ENCODE measurements around the gene GYPA. TPM values are rescaled to one million over a fixed set of nuclear protein-coding genes. Genes with fewer than 3 reads are reported as not detected.
"Not testable (repeated sequence)": the region's sequence is repeated elsewhere in the genome, so short reads cannot be mapped to it uniquely, and the experiment has no call there.

The GYPA gene
- total RNA-seq, 5 donors from 2014 or later (not counting 1 experiment from before 2014, with no cell fraction given) = not detected

DNA sequence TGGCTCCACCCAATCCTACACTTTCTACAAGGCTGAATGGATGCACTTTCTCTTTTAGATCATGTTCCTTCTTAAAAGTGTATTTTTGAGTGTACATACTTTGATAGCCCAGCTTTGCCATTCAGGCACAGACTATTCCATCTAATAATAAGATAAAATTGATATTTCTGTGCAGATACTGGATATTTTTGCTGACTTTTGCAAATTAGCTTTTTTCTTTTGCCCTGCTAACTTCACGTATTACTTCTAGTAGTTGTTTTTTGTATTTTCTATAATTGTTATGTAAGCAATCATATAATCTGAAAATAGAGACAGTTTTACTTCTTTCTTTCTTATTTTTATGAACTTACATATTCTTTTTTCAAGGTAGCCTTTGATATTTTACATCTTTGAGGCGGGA is 13.5 kb upstream of the GYPA start:
- Histone ChIP-seq H3K4me3 (ENCODE audit: control insufficient read depth in 1 of 2, extremely low read depth in 1 of 2, low read length in 1 of 2) (no peak overlapping the region), H3K4me1 (ENCODE audit: control insufficient read depth in 1 of 2, extremely low read depth in 1 of 2, insufficient read depth in 2 of 2, low read length in 2 of 2) (no peaks in the 10 kb centered on the region), H3K27ac (ENCODE audit: low read length) (no peak overlapping the region), H3K36me3 (ENCODE audit: control insufficient read depth in 2 of 2, extremely low read depth in 1 of 2, insufficient read depth in 1 of 2, low read length in 1 of 2) (no peaks in the 10 kb centered on the region), H3K9me3 (no peaks in the 10 kb centered on the region), H3K27me3 (replicated peaks in 1 of 2; ENCODE audit: control insufficient read depth in 2 of 2, extremely low read depth in 1 of 2, insufficient read depth in 2 of 2, low read length in 1 of 2) (no peaks in the 10 kb centered on the region)
- WGBS (ENCODE audit: insufficient coverage) = no CpG with 5 or more reads among the region's 2 CpGs
- ATAC-seq (replicated peaks in 1 of 4) (no peak), DNase-seq (no peak)
- H3K27ac Mint-ChIP-seq = no peak overlapping the region
- ChIA-PET POLR2A (no interaction called here), CTCF (no interaction called here)
- H3K9me3 Mint-ChIP-seq = peaks cover 0 to 20% (median 5%) of the 10 kb centered on the region in 3 donors
- H3K4me1 Mint-ChIP-seq = no peaks in the 10 kb centered on the region
- H3K36me3 Mint-ChIP-seq = no peaks in the 10 kb centered on the region
- peaks cover 0 to 2% of the 10 kb centered on the region in 2 donors for H3K27me3 Mint-ChIP-seq
- no peak overlapping the region for H3K4me3 Mint-ChIP-seq

DNA sequence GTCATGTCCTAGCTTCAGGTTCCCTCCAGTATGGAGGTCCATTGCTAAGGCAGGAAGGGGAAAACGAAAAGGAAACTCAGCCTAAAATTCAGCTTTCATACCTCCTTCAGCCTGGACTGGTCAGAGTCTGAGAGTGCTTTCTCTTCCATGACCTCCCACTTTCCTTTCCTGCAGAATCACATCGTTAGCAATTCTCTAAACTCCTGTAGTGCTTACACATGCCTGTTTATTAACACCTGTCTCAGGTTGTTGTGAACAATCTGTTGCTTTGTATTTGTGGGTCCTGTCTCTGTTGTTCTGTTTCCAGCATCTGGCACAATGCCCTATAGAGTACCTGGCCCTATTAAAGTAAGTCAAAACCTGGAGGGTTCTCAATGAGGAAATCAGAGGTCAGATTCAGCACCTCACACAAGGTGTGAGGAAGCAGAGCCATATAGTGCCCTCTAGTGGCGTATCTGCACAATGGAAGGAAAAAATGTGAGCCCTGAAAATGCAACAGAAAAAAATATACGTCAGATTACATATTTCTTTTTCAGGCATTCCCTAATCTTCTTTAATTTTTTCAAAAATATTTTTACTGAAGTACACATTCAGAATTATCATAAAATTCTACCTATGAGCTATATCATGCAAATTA is 2.3 kb upstream of the GYPA start:
- POLR2A ChIA-PET; H3K4me1 ChIP-seq (ENCODE audit: control insufficient read depth in 1 of 2, extremely low read depth in 1 of 2, insufficient read depth in 2 of 2, low read length in 2 of 2); H3K36me3 ChIP-seq (ENCODE audit: control insufficient read depth in 2 of 2, extremely low read depth in 1 of 2, insufficient read depth in 1 of 2, low read length in 1 of 2); H3K4me1 Mint-ChIP-seq; H3K4me3 Mint-ChIP-seq; CTCF ChIA-PET; H3K9me3 Mint-ChIP-seq; H3K4me3 ChIP-seq (ENCODE audit: control insufficient read depth in 1 of 2, extremely low read depth in 1 of 2, low read length in 1 of 2); H3K36me3 Mint-ChIP-seq; H3K27ac ChIP-seq (ENCODE audit: low read length); H3K27me3 Mint-ChIP-seq; H3K27ac Mint-ChIP-seq; H3K27me3 ChIP-seq (replicated peaks in 1 of 2; ENCODE audit: control insufficient read depth in 2 of 2, extremely low read depth in 1 of 2, insufficient read depth in 2 of 2, low read length in 1 of 2); H3K9me3 ChIP-seq: not testable (repeated sequence)
- WGBS (ENCODE audit: insufficient coverage) = 0% methylated on average over 1 of the region's 4 CpGs
- DNase-seq (peak in 7 of 35 experiments; percentile 1 to 47 (median 2)), ATAC-seq (replicated peaks in 1 of 4) (peak in 2 of 4 experiments; percentile 47 to 61)

DNA sequence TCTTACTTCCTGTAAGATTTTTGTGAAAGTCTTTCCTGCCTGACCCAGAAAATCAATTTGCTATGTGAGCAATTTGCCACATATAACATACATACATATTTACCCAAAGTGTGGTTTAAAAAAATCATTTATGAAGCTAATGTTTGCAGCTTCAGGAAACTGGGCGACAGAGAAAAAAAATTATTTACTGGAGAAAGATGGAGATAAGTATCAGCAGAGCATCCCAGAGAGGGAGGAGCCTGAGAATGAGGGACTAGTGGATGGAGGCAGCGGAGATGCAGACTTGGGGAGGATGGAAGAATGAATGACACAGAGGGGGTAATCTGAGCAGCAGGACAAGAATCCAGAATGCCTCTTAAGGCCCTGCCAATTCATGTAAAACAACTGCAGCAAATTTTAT is 975 bp upstream of the GYPA start:
- H3K27me3 Mint-ChIP-seq = peaks cover 0 to 4% of the 10 kb centered on the region in 2 donors
- H3K4me1 ChIP-seq (ENCODE audit: control insufficient read depth in 1 of 2, extremely low read depth in 1 of 2, insufficient read depth in 2 of 2, low read length in 2 of 2) = no peaks in the 10 kb centered on the region
- H3K9me3 ChIP-seq = no peaks in the 10 kb centered on the region
- no peak overlapping the region for H3K4me3 ChIP-seq (ENCODE audit: control insufficient read depth in 1 of 2, extremely low read depth in 1 of 2, low read length in 1 of 2)
- H3K36me3 Mint-ChIP-seq = no peaks in the 10 kb centered on the region
- no peak overlapping the region for H3K4me3 Mint-ChIP-seq
- no peak overlapping the region for H3K27ac ChIP-seq (ENCODE audit: low read length)
- no peaks in the 10 kb centered on the region for H3K4me1 Mint-ChIP-seq
- no peak overlapping the region for H3K27ac Mint-ChIP-seq
- ChIA-PET POLR2A (no interaction called here), CTCF (no interaction called here)
- DNase-seq (no peak), ATAC-seq (replicated peaks in 1 of 4) (no peak)
- no peaks in the 10 kb centered on the region for H3K9me3 Mint-ChIP-seq
- 100% methylated on average over 1 of the region's 2 CpGs for WGBS (ENCODE audit: insufficient coverage)
- no peaks in the 10 kb centered on the region for H3K27me3 ChIP-seq (replicated peaks in 1 of 2; ENCODE audit: control insufficient read depth in 2 of 2, extremely low read depth in 1 of 2, insufficient read depth in 2 of 2, low read length in 1 of 2)
- no peaks in the 10 kb centered on the region for H3K36me3 ChIP-seq (ENCODE audit: control insufficient read depth in 2 of 2, extremely low read depth in 1 of 2, insufficient read depth in 1 of 2, low read length in 1 of 2)

DNA sequence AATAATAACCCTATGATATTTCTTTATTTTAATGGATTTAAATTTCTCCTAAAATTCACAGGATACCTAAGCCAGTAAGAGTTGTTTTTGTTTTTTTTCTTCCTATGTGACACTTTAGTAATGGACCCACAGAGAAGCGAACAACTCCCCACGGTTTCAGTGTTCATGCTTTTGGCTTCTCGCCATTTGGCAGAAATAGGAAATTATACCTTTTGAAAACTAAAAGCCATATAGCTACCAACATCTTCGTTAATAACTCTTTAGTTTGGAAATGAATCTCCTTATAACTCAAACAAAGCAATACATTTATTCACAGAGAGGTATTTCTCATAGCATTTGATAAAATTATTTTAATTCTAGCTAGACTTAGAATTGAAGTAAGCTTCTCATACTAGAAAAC is 527 bp downstream of the GYPA start:
- POLR2A ChIA-PET; H3K4me3 Mint-ChIP-seq; ATAC-seq (replicated peaks in 1 of 4): not testable (repeated sequence)

DNA sequence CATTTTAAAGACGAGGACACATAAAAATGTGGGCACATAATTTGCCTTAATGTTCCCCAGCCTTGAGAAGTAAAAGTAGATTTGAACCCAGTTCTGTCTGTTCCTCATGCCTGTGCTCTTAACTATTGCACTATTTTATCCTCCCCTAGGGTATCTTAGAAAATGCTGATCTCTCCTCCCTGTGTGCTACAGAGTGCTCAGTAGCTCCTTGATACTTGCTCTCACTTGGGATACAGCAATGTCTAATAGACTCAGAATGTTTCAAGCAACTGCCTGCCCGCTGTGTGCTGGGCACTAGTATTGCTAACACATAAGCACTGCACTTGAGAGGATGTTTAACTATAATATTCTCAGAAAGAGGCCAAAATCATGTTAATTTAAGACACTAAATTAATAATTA is 971 bp downstream of the GYPA start:
- H3K4me3 Mint-ChIP-seq; H3K4me1 ChIP-seq (ENCODE audit: control insufficient read depth in 1 of 2, extremely low read depth in 1 of 2, insufficient read depth in 2 of 2, low read length in 2 of 2); ATAC-seq (replicated peaks in 1 of 4); H3K4me3 ChIP-seq (ENCODE audit: control insufficient read depth in 1 of 2, extremely low read depth in 1 of 2, low read length in 1 of 2); POLR2A ChIA-PET; H3K36me3 Mint-ChIP-seq; H3K27ac ChIP-seq (ENCODE audit: low read length); H3K27me3 ChIP-seq (replicated peaks in 1 of 2; ENCODE audit: control insufficient read depth in 2 of 2, extremely low read depth in 1 of 2, insufficient read depth in 2 of 2, low read length in 1 of 2); H3K36me3 ChIP-seq (ENCODE audit: control insufficient read depth in 2 of 2, extremely low read depth in 1 of 2, insufficient read depth in 1 of 2, low read length in 1 of 2); DNase-seq; H3K4me1 Mint-ChIP-seq; H3K9me3 ChIP-seq; H3K9me3 Mint-ChIP-seq; H3K27ac Mint-ChIP-seq; H3K27me3 Mint-ChIP-seq: not testable (repeated sequence)
- CTCF ChIA-PET = interaction anchor here in 1 of 2 donors (0.7 kb wide), 1 partner anchor 90 kb away, joined by 3 read pairs; no protein-coding TSS in a partner anchor
- WGBS (ENCODE audit: insufficient coverage) = no CpG with 5 or more reads among the region's 2 CpGs

More for the DNA sequence above, 527 bp downstream of the GYPA start:
- CTCF ChIA-PET = interaction anchor here in 1 of 2 donors (0.7 kb wide), 1 partner anchor 90 kb away, joined by 3 read pairs; no protein-coding TSS in a partner anchor
- not testable (repeated sequence) for H3K27me3 ChIP-seq (replicated peaks in 1 of 2; ENCODE audit: control insufficient read depth in 2 of 2, extremely low read depth in 1 of 2, insufficient read depth in 2 of 2, low read length in 1 of 2); DNase-seq; H3K36me3 Mint-ChIP-seq; H3K9me3 Mint-ChIP-seq; H3K27me3 Mint-ChIP-seq; H3K4me1 Mint-ChIP-seq; H3K9me3 ChIP-seq; H3K4me1 ChIP-seq (ENCODE audit: control insufficient read depth in 1 of 2, extremely low read depth in 1 of 2, insufficient read depth in 2 of 2, low read length in 2 of 2); H3K27ac ChIP-seq (ENCODE audit: low read length); H3K27ac Mint-ChIP-seq; H3K36me3 ChIP-seq (ENCODE audit: control insufficient read depth in 2 of 2, extremely low read depth in 1 of 2, insufficient read depth in 1 of 2, low read length in 1 of 2); H3K4me3 ChIP-seq (ENCODE audit: control insufficient read depth in 1 of 2, extremely low read depth in 1 of 2, low read length in 1 of 2)
- 100% methylated on average over 1 of the region's 4 CpGs for WGBS (ENCODE audit: insufficient coverage)

DNA sequence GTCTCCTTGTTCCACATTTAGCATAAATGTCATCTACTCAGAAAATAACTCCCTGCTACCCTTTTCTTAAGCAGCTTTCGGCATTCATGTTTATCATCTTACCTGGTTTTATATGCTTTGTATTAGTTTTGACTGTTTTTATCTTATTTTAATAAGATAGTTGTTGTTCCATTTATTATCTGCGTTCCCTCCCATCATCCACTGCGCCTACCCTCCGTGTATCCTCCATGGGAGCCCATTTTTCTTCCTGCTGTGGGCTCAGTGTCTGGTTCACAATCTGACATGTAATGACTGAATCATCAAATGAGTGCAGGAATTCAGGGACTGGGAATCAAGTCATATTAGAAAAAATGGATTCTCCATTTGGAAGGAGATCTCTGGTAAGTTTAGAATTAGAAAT is 2.3 kb downstream of the GYPA start:
- POLR2A ChIA-PET, CTCF ChIA-PET: not testable (repeated sequence)
- 100% methylated on average over 2 of the region's 4 CpGs for WGBS (ENCODE audit: insufficient coverage)

More for the DNA sequence above, 2.3 kb downstream of the GYPA start:
- not testable (repeated sequence) for H3K4me3 Mint-ChIP-seq; H3K27ac Mint-ChIP-seq; H3K4me1 Mint-ChIP-seq; ATAC-seq (replicated peaks in 1 of 4); H3K9me3 Mint-ChIP-seq; H3K4me3 ChIP-seq (ENCODE audit: control insufficient read depth in 1 of 2, extremely low read depth in 1 of 2, low read length in 1 of 2); H3K27ac ChIP-seq (ENCODE audit: low read length); H3K36me3 ChIP-seq (ENCODE audit: control insufficient read depth in 2 of 2, extremely low read depth in 1 of 2, insufficient read depth in 1 of 2, low read length in 1 of 2); H3K27me3 ChIP-seq (replicated peaks in 1 of 2; ENCODE audit: control insufficient read depth in 2 of 2, extremely low read depth in 1 of 2, insufficient read depth in 2 of 2, low read length in 1 of 2); H3K4me1 ChIP-seq (ENCODE audit: control insufficient read depth in 1 of 2, extremely low read depth in 1 of 2, insufficient read depth in 2 of 2, low read length in 2 of 2); DNase-seq; H3K36me3 Mint-ChIP-seq; H3K9me3 ChIP-seq; H3K27me3 Mint-ChIP-seq
